Measurements from ENCODE around the gene RBM43.

GRCh38 chr2:151207100-151207499 is 54.6 kb downstream of the RBM43 start:
- TF ChIP-seq, protein P1, sequence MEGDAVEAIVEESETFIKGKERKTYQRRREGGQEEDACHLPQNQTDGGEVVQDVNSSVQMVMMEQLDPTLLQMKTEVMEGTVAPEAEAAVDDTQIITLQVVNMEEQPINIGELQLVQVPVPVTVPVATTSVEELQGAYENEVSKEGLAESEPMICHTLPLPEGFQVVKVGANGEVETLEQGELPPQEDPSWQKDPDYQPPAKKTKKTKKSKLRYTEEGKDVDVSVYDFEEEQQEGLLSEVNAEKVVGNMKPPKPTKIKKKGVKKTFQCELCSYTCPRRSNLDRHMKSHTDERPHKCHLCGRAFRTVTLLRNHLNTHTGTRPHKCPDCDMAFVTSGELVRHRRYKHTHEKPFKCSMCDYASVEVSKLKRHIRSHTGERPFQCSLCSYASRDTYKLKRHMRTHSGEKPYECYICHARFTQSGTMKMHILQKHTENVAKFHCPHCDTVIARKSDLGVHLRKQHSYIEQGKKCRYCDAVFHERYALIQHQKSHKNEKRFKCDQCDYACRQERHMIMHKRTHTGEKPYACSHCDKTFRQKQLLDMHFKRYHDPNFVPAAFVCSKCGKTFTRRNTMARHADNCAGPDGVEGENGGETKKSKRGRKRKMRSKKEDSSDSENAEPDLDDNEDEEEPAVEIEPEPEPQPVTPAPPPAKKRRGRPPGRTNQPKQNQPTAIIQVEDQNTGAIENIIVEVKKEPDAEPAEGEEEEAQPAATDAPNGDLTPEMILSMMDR (IDR thresholded peaks at IDR 0.05) = no peak
- no peak for TF ChIP-seq EP300 (IDR thresholded peaks at IDR 0.05)
